Loucy (cell line): ENCODE results near the gene CDC42EP2.

Experiments
- H2AFZ ChIP-seq: fragments of 200-600 bp; sonication (generic); 2 replicates; pipeline ENCODE4 v1.6.0; 2016; ENCODE audit warnings: antibody characterized with exemption, mild to moderate bottlenecking, low read length, moderate library complexity
- H3F3A ChIP-seq: fragments of 200-600 bp; 2 replicates; pipeline ENCODE4 v1.6.0; 2016; ENCODE audit warnings: antibody characterized with exemption, low read depth, mild to moderate bottlenecking
- H3K27me3 ChIP-seq: fragments of 200-600 bp; sonication (generic); 2 replicates; pipeline ENCODE4 v1.6.1; 2014; ENCODE audit warnings: low read length, mild to moderate bottlenecking; ENCODE audit not compliant: insufficient read depth, poor library complexity, severe bottlenecking
- H3K36me3 ChIP-seq: fragments of 200-600 bp; sonication (generic); 2 replicates; pipeline ENCODE4 v1.6.1; 2016; ENCODE audit warnings: low read length; ENCODE audit not compliant: insufficient read depth
- H3K4me1 ChIP-seq: fragments of 200-600 bp; sonication (generic); 2 replicates; pipeline ENCODE4 v1.5.1; 2014; ENCODE audit warnings: low read length, mild to moderate bottlenecking; ENCODE audit not compliant: insufficient read depth, poor library complexity, severe bottlenecking
- H3K4me2 ChIP-seq: fragments of 200-600 bp; sonication (generic); 2 replicates; pipeline ENCODE4 v1.6.0; 2014; ENCODE audit warnings: antibody characterized with exemption, low read length, low read depth, mild to moderate bottlenecking; ENCODE audit not compliant: poor library complexity, severe bottlenecking
- H3K4me3 ChIP-seq: fragments of 200-600 bp; sonication (generic); 2 replicates; pipeline ENCODE4 v1.5.1; 2014; ENCODE audit warnings: low read length, mild to moderate bottlenecking, mixed read lengths; ENCODE audit not compliant: poor library complexity, severe bottlenecking
- H3K79me2 ChIP-seq: fragments of 200-600 bp; sonication (generic); 2 replicates; pipeline ENCODE4 v1.6.1; 2014; ENCODE audit warnings: low read length; ENCODE audit not compliant: insufficient read depth
- H3K9ac ChIP-seq: fragments of 200-600 bp; sonication (generic); 2 replicates; pipeline ENCODE4 v1.6.0; 2014; ENCODE audit warnings: mild to moderate bottlenecking, low read depth, low read length, moderate library complexity; ENCODE audit not compliant: poor library complexity, severe bottlenecking
- H3K9me2 ChIP-seq: fragments of 200-600 bp; sonication (generic); replicated peaks from 2 replicates; pipeline ENCODE4 v1.6.1; 2016; ENCODE audit warnings: low read depth, low read length, mixed read lengths
- H3K9me3 ChIP-seq: fragments of 200-600 bp; sonication (generic); 2 replicates; pipeline ENCODE4 v1.6.1; 2014; ENCODE audit warnings: mild to moderate bottlenecking, antibody characterized with exemption, low read length, low read depth; ENCODE audit not compliant: insufficient read depth
- H4K20me1 ChIP-seq: fragments of 200-600 bp; sonication (generic); 2 replicates; pipeline ENCODE4 v1.6.0; 2014; ENCODE audit warnings: antibody characterized with exemption, low read length, mild to moderate bottlenecking; ENCODE audit not compliant: insufficient read depth, poor library complexity, severe bottlenecking
- CTCF ChIP-seq: fragments of 200-600 bp; sonication (generic); conservative IDR thresholded peaks from 2 replicates; pipeline ENCODE4 v1.5.1; 2014; ENCODE audit warnings: mild to moderate bottlenecking, antibody characterized with exemption, low read length
- EZH2phosphoT487 ChIP-seq: fragments of 200-600 bp; IDR thresholded peaks from 2 replicates; pipeline ENCODE4 v1.6.1; 2018; ENCODE audit warnings: antibody characterized with exemption, mild to moderate bottlenecking, moderate library complexity, borderline replicate concordance

The CDC42EP2 gene

GRCh38 chr11:65293909-65294381, 20.7 kb upstream of the CDC42EP2 start:
- Histone ChIP-seq H3K9me2 (no peaks in the 10 kb centered on the region), H3K4me2 (no peak overlapping the region), H3K9me3 (no peaks in the 10 kb centered on the region), H4K20me1 (no peaks in the 10 kb centered on the region), H2AFZ (no peak overlapping the region), H3K79me2 (no peaks in the 10 kb centered on the region), H3K36me3 (peaks cover 87% of the 10 kb centered on the region; the same call in 1 of the 2 replicates), H3K4me1 (no peaks in the 10 kb centered on the region), H3K9ac (no peak overlapping the region), H3K27me3 (no peaks in the 10 kb centered on the region), H3K4me3 (no peak overlapping the region), H3F3A (no peaks in the 10 kb centered on the region)
- TF ChIP-seq EZH2phosphoT487 (no peak), CTCF (no peak)

- TF ChIP-seq CTCF (no peak), EZH2phosphoT487 (no peak)
- H3K36me3 ChIP-seq: peaks cover 82% of the 10 kb centered on the region; the same call in 1 of the 2 replicates
These were observed 19.7 kb upstream of the CDC42EP2 start for GRCh38 chr11:65295001-65295400.

GRCh38 chr11:65295571-65296341, 18.9 kb upstream of the CDC42EP2 start:
- H3K4me3 ChIP-seq: no peak overlapping the region
- peaks cover 75% of the 10 kb centered on the region; the same call in 1 of the 2 replicates for H3K36me3 ChIP-seq
- H3K9ac ChIP-seq: no peak overlapping the region

More at GRCh38 chr11:65295001-65295400, 19.7 kb upstream of the CDC42EP2 start:
- Histone ChIP-seq H3K4me2 (no peak overlapping the region), H3K79me2 (no peaks in the 10 kb centered on the region), H3F3A (no peaks in the 10 kb centered on the region), H3K27me3 (no peaks in the 10 kb centered on the region), H3K9me3 (no peaks in the 10 kb centered on the region), H3K4me3 (no peak overlapping the region), H3K9me2 (no peaks in the 10 kb centered on the region), H2AFZ (no peak overlapping the region), H3K4me1 (no peaks in the 10 kb centered on the region), H4K20me1 (no peaks in the 10 kb centered on the region), H3K9ac (no peak overlapping the region)

More at GRCh38 chr11:65295571-65296341, 18.9 kb upstream of the CDC42EP2 start:
- Histone ChIP-seq H3K9me3 (no peaks in the 10 kb centered on the region), H3K9me2 (no peaks in the 10 kb centered on the region), H3F3A (no peaks in the 10 kb centered on the region), H3K79me2 (no peaks in the 10 kb centered on the region), H3K4me1 (no peaks in the 10 kb centered on the region), H3K27me3 (no peaks in the 10 kb centered on the region), H4K20me1 (no peaks in the 10 kb centered on the region), H2AFZ (no peak overlapping the region), H3K4me2 (no peak overlapping the region)
- TF ChIP-seq EZH2phosphoT487 (no peak), CTCF (no peak)
